A549 (cell line): ENCODE results near the gene TRIM59. TPM values are rescaled to one million over a fixed set of nuclear protein-coding genes. Genes with fewer than 3 reads are reported as not detected.

Experiments
- ATAC-seq, 2 experiments: fragments of 200-7000 bp in 1 of 2; fragments of >200 bp in 1 of 2; cut with Nextera tagmentation in 1 of 2; cut with Tn5 transposase in 1 of 2; 3 replicates each; pipeline versions ENCODE4 v1.8.0 to v1.9.1; 2018 to 2020; ENCODE audit warnings: mild to moderate bottlenecking in 1 of 2, moderate library complexity in 1 of 2
- CTCF ChIA-PET: fragments of 300-600 bp; sonication (Branson Sonifier 250); formaldehyde crosslinking; extraction: SDS; loops from one replicate; lab custom pipeline; 2021; ENCODE audit warnings: antibody characterized with exemption, inconsistent platforms; lab: Yijun Ruan, JAX
- POLR2A ChIA-PET: fragments of 350-600 bp; formaldehyde crosslinking; extraction: SDS; loops from one replicate; lab custom pipeline; 2021; ENCODE audit warnings: antibody characterized with exemption, inconsistent platforms; lab: Yijun Ruan, JAX
- DNase-seq, 2 experiments: peaks; one replicate each; pipeline versions ENCODE4 v3.0.0 to v3.0.0-alpha.2; 2011 to 2016; ENCODE audit warnings: low read depth in 1 of 2, low spot score in 1 of 2
- FAIRE-seq: peaks from 2 replicates; lab custom pipeline; 2011; peaks lifted over from hg19 to GRCh38; lab: Jason Lieb, UNC
- H3K27ac ChIP-seq, 2 experiments: fragments of >200 bp; sonication (Bioruptor Twin); formaldehyde crosslinking; 3 replicates each; pipeline ENCODE4 v1.5.1; 2016 to 2017
- H3K4me1 ChIP-seq: fragments of >200 bp; sonication (Bioruptor Twin); formaldehyde crosslinking; 3 replicates; pipeline ENCODE4 v1.6.1; 2016
- H3K4me2 ChIP-seq: fragments of >200 bp; sonication (Bioruptor Twin); formaldehyde crosslinking; 3 replicates; pipeline ENCODE4 v1.6.1; 2016
- H3K4me3 ChIP-seq: fragments of >200 bp; sonication (Bioruptor Twin); formaldehyde crosslinking; 3 replicates; pipeline ENCODE4 v1.5.1; 2016
- H3K9me3 ChIP-seq: fragments of >200 bp; sonication (Bioruptor Twin); formaldehyde crosslinking; 3 replicates; pipeline ENCODE4 v1.6.1; 2016
- BHLHE40 ChIP-seq: IDR thresholded peaks from 2 replicates; pipeline ENCODE4 v1.6.1; 2012; ENCODE audit warnings: low read depth, low read length, inconsistent platforms
- CBX2 ChIP-seq: fragments of 200-600 bp; sonication (generic); IDR thresholded peaks from 2 replicates; pipeline ENCODE4 v1.6.1; 2016; ENCODE audit warnings: low read depth, mild to moderate bottlenecking, borderline replicate concordance
- CHD2 ChIP-seq: fragments of 150-350 bp; IDR thresholded peaks from 2 replicates; pipeline ENCODE4 v1.6.1; 2014; ENCODE audit warnings: low read length; ENCODE audit not compliant: partially characterized antibody
- EHMT2 ChIP-seq: fragments of 200-600 bp; sonication (generic); IDR thresholded peaks from 2 replicates; pipeline ENCODE4 v1.6.1; 2016; ENCODE audit warnings: antibody characterized with exemption, low read depth, mild to moderate bottlenecking, moderate library complexity
- ESRRA ChIP-seq: fragments of 150-350 bp; IDR thresholded peaks from 2 replicates; pipeline ENCODE4 v1.6.1; 2014; ENCODE audit warnings: mild to moderate bottlenecking, low read length, borderline replicate concordance
- FOXS1 ChIP-seq: fragments of 250-450 bp; sonication (Bioruptor Pico); IDR thresholded peaks from 2 replicates; pipeline ENCODE4 v1.5.0; 2020; ENCODE audit warnings: mild to moderate bottlenecking, moderate library complexity
- GATA3 ChIP-seq: IDR thresholded peaks from 2 replicates; pipeline ENCODE4 v1.6.1; 2012; ENCODE audit warnings: borderline replicate concordance
- HEYL ChIP-seq: fragments of 250-450 bp; sonication (Bioruptor Pico); IDR thresholded peaks from 2 replicates; pipeline ENCODE4 v1.8.0; 2021; ENCODE audit warnings: mild to moderate bottlenecking, moderate library complexity
- JUN ChIP-seq, 2 experiments: fragments of >200 bp; sonication (Bioruptor Twin); formaldehyde crosslinking; IDR thresholded peaks; 2 replicates in 1 of 2; 3 replicates in 1 of 2; pipeline ENCODE4 v1.6.1; 2016 to 2017
- KDM5A ChIP-seq: fragments of 200-600 bp; sonication (generic); IDR thresholded peaks from 2 replicates; pipeline ENCODE4 v1.6.1; 2016; ENCODE audit warnings: antibody characterized with exemption, mild to moderate bottlenecking
- MAFK ChIP-seq: fragments of 450-650 bp; IDR thresholded peaks from 2 replicates; pipeline ENCODE4 v1.6.1; 2014; ENCODE audit not compliant: partially characterized antibody
- NPAS2 ChIP-seq: fragments of 250-450 bp; sonication (Bioruptor Pico); IDR thresholded peaks from 2 replicates; pipeline ENCODE4 v1.8.0; 2022; ENCODE audit warnings: mild to moderate bottlenecking, moderate library complexity, borderline replicate concordance
- NR3C1 ChIP-seq: fragments of >200 bp; sonication (Bioruptor Twin); formaldehyde crosslinking; IDR thresholded peaks from 3 replicates; pipeline ENCODE4 v1.6.1; 2017
- PBX3 ChIP-seq: IDR thresholded peaks from 2 replicates; pipeline ENCODE4 v1.6.1; 2012
- POLR2A ChIP-seq: IDR thresholded peaks from 2 replicates; pipeline ENCODE4 v1.6.1; 2012; ENCODE audit warnings: mild to moderate bottlenecking, low read length
- POLR2AphosphoS2 ChIP-seq: conservative IDR thresholded peaks from 2 replicates; pipeline ENCODE4 v1.6.1; 2012; ENCODE audit warnings: low read length, improper control_type of control experiment, inconsistent platforms
- RARB ChIP-seq: fragments of 250-450 bp; sonication (Bioruptor Pico); IDR thresholded peaks from 2 replicates; pipeline ENCODE4 v1.8.0; 2021; ENCODE audit warnings: mild to moderate bottlenecking, moderate library complexity
- RCOR1 ChIP-seq: fragments of 150-350 bp; IDR thresholded peaks from 2 replicates; pipeline ENCODE4 v1.6.1; 2014; ENCODE audit warnings: antibody characterized with exemption, low read length, low read depth
- REST ChIP-seq: fragments of 200-600 bp; sonication (generic); IDR thresholded peaks from 2 replicates; pipeline ENCODE4 v1.6.1; 2016; ENCODE audit warnings: antibody characterized with exemption, mild to moderate bottlenecking, moderate library complexity
- RFX5 ChIP-seq: fragments of 450-650 bp; IDR thresholded peaks from 2 replicates; pipeline ENCODE4 v1.7.1; 2014; ENCODE audit warnings: antibody characterized with exemption, mild to moderate bottlenecking, moderate library complexity
- RNF2 ChIP-seq: fragments of 200-600 bp; sonication (generic); IDR thresholded peaks from 2 replicates; pipeline ENCODE4 v1.6.1; 2016; ENCODE audit warnings: low read depth, mild to moderate bottlenecking, antibody characterized with exemption, moderate library complexity, borderline replicate concordance
- SREBF2 ChIP-seq: fragments of 450-650 bp; IDR thresholded peaks from 2 replicates; pipeline ENCODE4 v1.6.1; 2014; ENCODE audit warnings: mild to moderate bottlenecking, moderate library complexity
- TFCP2L1 ChIP-seq: fragments of 250-450 bp; sonication (Bioruptor Pico); IDR thresholded peaks from 2 replicates; pipeline ENCODE4 v1.5.0; 2021; ENCODE audit warnings: mild to moderate bottlenecking
- USF2 ChIP-seq: fragments of 450-650 bp; IDR thresholded peaks from 2 replicates; pipeline ENCODE4 v1.6.1; 2014; ENCODE audit warnings: antibody characterized with exemption
- ZNF302 ChIP-seq: fragments of 250-450 bp; sonication (Bioruptor Pico); IDR thresholded peaks from 2 replicates; pipeline ENCODE4 v1.9.0; 2021; ENCODE audit warnings: inconsistent platforms, mild to moderate bottlenecking, moderate library complexity
- WGBS: methylation state at CpG from one replicate; pipeline ENCODE4 v1.1.6; 2017; ENCODE audit errors: missing lambda C conversion rate; 5-methylcytosine and 5-hydroxymethylcytosine counted together
- polyA plus RNA-seq, 4 experiments: library from polyadenylated mRNA; depleted of rRNA in 3 of 4; stranded (reverse); fragments of >200 nt; fragmentation: RNase III in 1 of 4; extraction: RNeasy Plus Mini Kit Qiagen cat#74134 plus additional on column Dnase treatment in 1 of 4; gene quantifications; 2 replicates in 3 of 4; 3 replicates in 1 of 4; pipeline ENCODE4 v1.2.3, GENCODE V29; 2011 to 2017

TRIM59 gene
- polyA plus RNA-seq, 2 of the 4 experiments (the other 2 are of a cell fraction) = 10.9 to 12.1 TPM

GRCh38 chr3:160480931-160481330, 31.3 kb upstream of the TRIM59 start (continued):
- no peak for TF ChIP-seq REST
- no peak for TF ChIP-seq RARB (CRISPR knock-in tag)
- TF ChIP-seq RCOR1 = no peak
- TF ChIP-seq NPAS2 (CRISPR knock-in tag) = no peak
- no peak for TF ChIP-seq FOXS1 (CRISPR knock-in tag)
- no peak for TF ChIP-seq JUN (IDR thresholded peaks at IDR 0.05)
- no peak for TF ChIP-seq PBX3
- TF ChIP-seq, all 56 proteins: peak for 0

- 0 out of 3 replicates have a peak, but pooled peaks cover 2% of the 10 kb centered on the region for H3K4me1 ChIP-seq
- no peak for FAIRE-seq
- H3K27ac ChIP-seq = no peak overlapping the region
- no peak overlapping the region for H3K4me2 ChIP-seq
- ChIA-PET CTCF (interaction anchor here (0.8 kb wide), 1 partner anchor 15 kb away, joined by 3 read pairs; no protein-coding TSS in a partner anchor), POLR2A (no interaction called here)
- TF ChIP-seq POLR2A (no peak), RNF2 (no peak), SREBF2 (no peak), RFX5 (no peak), ZNF302 (no peak), USF2 (no peak), TFCP2L1 (CRISPR knock-in tag) (no peak), HEYL (CRISPR knock-in tag) (no peak), NR3C1 (no peak)
- WGBS = 86% methylated on average over 10 of the region's 10 CpGs
- no peak for DNase-seq
- H3K9me3 ChIP-seq = no peaks in the 10 kb centered on the region
- ATAC-seq = no peak
- H3K4me3 ChIP-seq = no peak overlapping the region
These were observed 29.8 kb upstream of the TRIM59 start for GRCh38 chr3:160479376-160479775.

GRCh38 chr3:160478338-160478737, 28.8 kb upstream of the TRIM59 start:
- Histone ChIP-seq H3K27ac (no peak overlapping the region), H3K9me3 (no peaks in the 10 kb centered on the region), H3K4me3 (no peak overlapping the region), H3K4me1 (0 out of 3 replicates have a peak, but pooled peaks cover 4% of the 10 kb centered on the region), H3K4me2 (no peak overlapping the region)
- 67% methylated on average over 5 of the region's 5 CpGs for WGBS
- ATAC-seq = no peak
- no peak for DNase-seq
- CTCF ChIA-PET = interaction anchor here (1.2 kb wide), 1 partner anchor 63 kb away, joined by 3 read pairs; no protein-coding TSS in a partner anchor
- FAIRE-seq = no peak
- POLR2A ChIA-PET = no interaction called here
- no peak for TF ChIP-seq CBX2
- no peak for TF ChIP-seq MAFK
- no peak for TF ChIP-seq REST
- TF ChIP-seq KDM5A = no peak
- TF ChIP-seq POLR2AphosphoS2 = no peak
- no peak for TF ChIP-seq EHMT2
- no peak for TF ChIP-seq POLR2A
- no peak for TF ChIP-seq GATA3
- TF ChIP-seq CHD2 = no peak
- TF ChIP-seq PBX3 = no peak
- no peak for TF ChIP-seq USF2
- no peak for TF ChIP-seq TFCP2L1 (CRISPR knock-in tag)
- no peak for TF ChIP-seq ESRRA
- TF ChIP-seq BHLHE40 = no peak
